K562 (cell line): ENCODE data around the gene ZNF778. TPM values are rescaled to one million over a fixed set of nuclear protein-coding genes. Genes with fewer than 3 reads are reported as not detected.

Source experiments
- BACH1 ChIP-seq: fragments of 200-800 bp; sonication (Bioruptor generic); IDR thresholded peaks from 2 replicates; pipeline ENCODE4 v1.6.1; 2016; ENCODE audit warnings: missing genetic modification characterization, missing compliant biosample characterization
- IFI16 ChIP-seq: fragments of 250-450 bp; sonication (Bioruptor Pico); IDR thresholded peaks from 2 replicates; pipeline ENCODE4 v2.1.2; 2022; ENCODE audit warnings: mild to moderate bottlenecking, inconsistent platforms
- KDM1A ChIP-seq, 2 experiments: fragments of 450-650 bp; IDR thresholded peaks; 2 replicates each; pipeline ENCODE4 v1.6.1; 2016; ENCODE audit warnings: mild to moderate bottlenecking in 2 of 2
- NFATC3 ChIP-seq: fragments of 450-650 bp; IDR thresholded peaks from 2 replicates; pipeline ENCODE4 v1.6.1; 2017; ENCODE audit warnings: mild to moderate bottlenecking
- SNIP1 ChIP-seq: fragments of 450-650 bp; IDR thresholded peaks from 2 replicates; pipeline ENCODE4 v1.7.1; 2017; ENCODE audit warnings: low read depth, mild to moderate bottlenecking
- ZC3H11A ChIP-seq: IDR thresholded peaks from 2 replicates; pipeline ENCODE4 v1.6.1; 2012; ENCODE audit warnings: low read depth, low read length, improper control_type of control experiment
- ZNF146 ChIP-seq: IDR thresholded peaks from one replicate; pipeline ENCODE4 v1.6.1; 2018; ENCODE audit warnings: missing compliant biosample characterization; ENCODE audit not compliant: unreplicated experiment
- polyA plus RNA-seq, 8 experiments: library from polyadenylated mRNA; depleted of rRNA in 4 of 8; stranded (reverse) in 5 of 8; unstranded in 3 of 8; fragments of >200 nt; fragmentation: Nextera tagmentation in 2 of 8; fragmentation: Illumina TruSeq in 1 of 8; extraction: Ambion mirVana in 2 of 8; extraction: Trizol in 1 of 8; gene quantifications; 2 replicates each; pipeline versions ENCODE4 v1.2.1 to v1.2.3, GENCODE V29; 2011 to 2014; ENCODE audit warnings: inconsistent platforms in 1 of 8, missing spikeins in 1 of 8
- total RNA-seq, 7 experiments: library from RNA; depleted of rRNA in 6 of 7; stranded (reverse); fragments of >200 nt in 6 of 7; fragmentation: Illumina TruSeq in 2 of 7; extraction: Trizol in 2 of 7; gene quantifications; 2 replicates each; pipeline versions ENCODE4 v1.2.1 to v1.2.3, GENCODE V29; 2011 to 2021; ENCODE audit warnings: low replicate concordance in 1 of 7
- TF ChIP-seq, protein P1 (sequence below): fragments of 450-650 bp; formaldehyde crosslinking; IDR thresholded peaks from 2 replicates; pipeline ENCODE4 v1.4.0; 2022; ENCODE audit warnings: missing genetic modification characterization
- TF ChIP-seq, protein P2 (sequence below): sonication (generic); formaldehyde crosslinking; IDR thresholded peaks from 2 replicates; pipeline ENCODE4 v1.8.0; 2022; ENCODE audit warnings: mild to moderate bottlenecking, missing genetic modification reagents
- TF ChIP-seq, protein P3 (sequence below), 2 experiments: fragments of 450-650 bp; formaldehyde crosslinking in 1 of 2; IDR thresholded peaks; 2 replicates each; pipeline versions ENCODE4 v1.4.0 to v1.6.1; 2014 to 2020; ENCODE audit warnings: mild to moderate bottlenecking in 2 of 2, borderline replicate concordance in 1 of 2, low read depth in 1 of 2
- TF ChIP-seq, protein P4 (sequence below): fragments of 450-650 bp; formaldehyde crosslinking; IDR thresholded peaks from 2 replicates; pipeline ENCODE4 v1.4.0; 2020; ENCODE audit warnings: mild to moderate bottlenecking

Gene ZNF778
- total and polyA plus RNA-seq, 9 of the 15 experiments (the other 6 are each of a cell fraction or from before 2014, with no cell fraction given) = 0.70 to 60.6 (median 7.5) TPM

DNA sequence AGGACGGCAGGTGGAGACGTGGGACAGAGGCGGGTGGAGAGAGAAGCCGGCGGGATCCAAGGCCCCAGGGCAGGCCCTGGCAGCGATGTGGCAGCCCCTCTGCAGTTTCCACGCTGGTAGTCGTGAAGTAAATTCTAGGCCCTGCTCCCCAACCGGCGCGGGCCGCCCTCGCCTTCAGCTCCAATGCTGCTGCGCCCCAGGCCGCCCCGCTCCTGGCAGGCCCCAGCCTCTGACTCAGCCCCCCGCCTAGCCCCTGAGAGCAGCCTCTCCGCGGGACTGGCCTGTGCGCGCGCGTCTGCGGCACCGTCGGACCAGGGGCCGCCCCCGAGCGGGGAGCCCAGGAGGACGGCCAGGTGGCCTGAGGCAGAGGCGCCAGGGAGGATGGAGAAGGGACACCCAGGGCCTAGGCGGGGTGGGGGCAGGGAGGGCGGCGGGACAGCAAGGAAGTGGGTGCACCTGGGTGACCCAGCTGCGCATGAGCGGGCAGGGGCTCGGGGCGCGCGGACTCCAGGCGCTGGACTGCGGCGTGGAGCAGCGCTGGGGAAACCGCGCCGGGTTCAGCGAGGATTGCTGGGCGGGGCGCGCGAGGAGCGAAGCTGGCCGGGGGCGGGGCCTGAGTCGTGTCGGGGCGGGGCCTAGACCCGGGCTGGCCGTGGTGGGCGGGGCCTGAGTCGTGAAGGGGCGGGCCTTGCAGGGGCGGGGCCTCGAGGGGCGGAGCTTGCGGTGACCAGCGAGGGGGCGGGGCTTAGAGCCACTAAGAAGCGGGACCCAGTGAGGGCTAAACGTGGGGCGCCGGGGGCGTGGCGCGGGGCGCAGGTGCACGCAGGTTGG is 29.6 kb downstream of the ZNF778 start (continued):
- TF ChIP-seq, protein P1, sequence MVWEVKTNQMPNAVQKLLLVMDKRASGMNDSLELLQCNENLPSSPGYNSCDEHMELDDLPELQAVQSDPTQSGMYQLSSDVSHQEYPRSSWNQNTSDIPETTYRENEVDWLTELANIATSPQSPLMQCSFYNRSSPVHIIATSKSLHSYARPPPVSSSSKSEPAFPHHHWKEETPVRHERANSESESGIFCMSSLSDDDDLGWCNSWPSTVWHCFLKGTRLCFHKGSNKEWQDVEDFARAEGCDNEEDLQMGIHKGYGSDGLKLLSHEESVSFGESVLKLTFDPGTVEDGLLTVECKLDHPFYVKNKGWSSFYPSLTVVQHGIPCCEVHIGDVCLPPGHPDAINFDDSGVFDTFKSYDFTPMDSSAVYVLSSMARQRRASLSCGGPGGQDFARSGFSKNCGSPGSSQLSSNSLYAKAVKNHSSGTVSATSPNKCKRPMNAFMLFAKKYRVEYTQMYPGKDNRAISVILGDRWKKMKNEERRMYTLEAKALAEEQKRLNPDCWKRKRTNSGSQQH (CRISPR knock-in tag) = no peak
- TF ChIP-seq, protein P2, sequence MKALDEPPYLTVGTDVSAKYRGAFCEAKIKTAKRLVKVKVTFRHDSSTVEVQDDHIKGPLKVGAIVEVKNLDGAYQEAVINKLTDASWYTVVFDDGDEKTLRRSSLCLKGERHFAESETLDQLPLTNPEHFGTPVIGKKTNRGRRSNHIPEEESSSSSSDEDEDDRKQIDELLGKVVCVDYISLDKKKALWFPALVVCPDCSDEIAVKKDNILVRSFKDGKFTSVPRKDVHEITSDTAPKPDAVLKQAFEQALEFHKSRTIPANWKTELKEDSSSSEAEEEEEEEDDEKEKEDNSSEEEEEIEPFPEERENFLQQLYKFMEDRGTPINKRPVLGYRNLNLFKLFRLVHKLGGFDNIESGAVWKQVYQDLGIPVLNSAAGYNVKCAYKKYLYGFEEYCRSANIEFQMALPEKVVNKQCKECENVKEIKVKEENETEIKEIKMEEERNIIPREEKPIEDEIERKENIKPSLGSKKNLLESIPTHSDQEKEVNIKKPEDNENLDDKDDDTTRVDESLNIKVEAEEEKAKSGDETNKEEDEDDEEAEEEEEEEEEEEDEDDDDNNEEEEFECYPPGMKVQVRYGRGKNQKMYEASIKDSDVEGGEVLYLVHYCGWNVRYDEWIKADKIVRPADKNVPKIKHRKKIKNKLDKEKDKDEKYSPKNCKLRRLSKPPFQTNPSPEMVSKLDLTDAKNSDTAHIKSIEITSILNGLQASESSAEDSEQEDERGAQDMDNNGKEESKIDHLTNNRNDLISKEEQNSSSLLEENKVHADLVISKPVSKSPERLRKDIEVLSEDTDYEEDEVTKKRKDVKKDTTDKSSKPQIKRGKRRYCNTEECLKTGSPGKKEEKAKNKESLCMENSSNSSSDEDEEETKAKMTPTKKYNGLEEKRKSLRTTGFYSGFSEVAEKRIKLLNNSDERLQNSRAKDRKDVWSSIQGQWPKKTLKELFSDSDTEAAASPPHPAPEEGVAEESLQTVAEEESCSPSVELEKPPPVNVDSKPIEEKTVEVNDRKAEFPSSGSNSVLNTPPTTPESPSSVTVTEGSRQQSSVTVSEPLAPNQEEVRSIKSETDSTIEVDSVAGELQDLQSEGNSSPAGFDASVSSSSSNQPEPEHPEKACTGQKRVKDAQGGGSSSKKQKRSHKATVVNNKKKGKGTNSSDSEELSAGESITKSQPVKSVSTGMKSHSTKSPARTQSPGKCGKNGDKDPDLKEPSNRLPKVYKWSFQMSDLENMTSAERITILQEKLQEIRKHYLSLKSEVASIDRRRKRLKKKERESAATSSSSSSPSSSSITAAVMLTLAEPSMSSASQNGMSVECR (CRISPR knock-in tag) = no peak
- TF ChIP-seq BACH1 (tag) (no peak), IFI16 (no peak), NFATC3 (no peak), ZNF146 (CRISPR knock-in tag) (no peak), KDM1A (IDR thresholded peaks at IDR 0.05) (no peak), SNIP1 (no peak), ZC3H11A (no peak)
- TF ChIP-seq, protein P3, sequence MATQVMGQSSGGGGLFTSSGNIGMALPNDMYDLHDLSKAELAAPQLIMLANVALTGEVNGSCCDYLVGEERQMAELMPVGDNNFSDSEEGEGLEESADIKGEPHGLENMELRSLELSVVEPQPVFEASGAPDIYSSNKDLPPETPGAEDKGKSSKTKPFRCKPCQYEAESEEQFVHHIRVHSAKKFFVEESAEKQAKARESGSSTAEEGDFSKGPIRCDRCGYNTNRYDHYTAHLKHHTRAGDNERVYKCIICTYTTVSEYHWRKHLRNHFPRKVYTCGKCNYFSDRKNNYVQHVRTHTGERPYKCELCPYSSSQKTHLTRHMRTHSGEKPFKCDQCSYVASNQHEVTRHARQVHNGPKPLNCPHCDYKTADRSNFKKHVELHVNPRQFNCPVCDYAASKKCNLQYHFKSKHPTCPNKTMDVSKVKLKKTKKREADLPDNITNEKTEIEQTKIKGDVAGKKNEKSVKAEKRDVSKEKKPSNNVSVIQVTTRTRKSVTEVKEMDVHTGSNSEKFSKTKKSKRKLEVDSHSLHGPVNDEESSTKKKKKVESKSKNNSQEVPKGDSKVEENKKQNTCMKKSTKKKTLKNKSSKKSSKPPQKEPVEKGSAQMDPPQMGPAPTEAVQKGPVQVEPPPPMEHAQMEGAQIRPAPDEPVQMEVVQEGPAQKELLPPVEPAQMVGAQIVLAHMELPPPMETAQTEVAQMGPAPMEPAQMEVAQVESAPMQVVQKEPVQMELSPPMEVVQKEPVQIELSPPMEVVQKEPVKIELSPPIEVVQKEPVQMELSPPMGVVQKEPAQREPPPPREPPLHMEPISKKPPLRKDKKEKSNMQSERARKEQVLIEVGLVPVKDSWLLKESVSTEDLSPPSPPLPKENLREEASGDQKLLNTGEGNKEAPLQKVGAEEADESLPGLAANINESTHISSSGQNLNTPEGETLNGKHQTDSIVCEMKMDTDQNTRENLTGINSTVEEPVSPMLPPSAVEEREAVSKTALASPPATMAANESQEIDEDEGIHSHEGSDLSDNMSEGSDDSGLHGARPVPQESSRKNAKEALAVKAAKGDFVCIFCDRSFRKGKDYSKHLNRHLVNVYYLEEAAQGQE (IDR thresholded peaks at IDR 0.05; ENCODE audit: borderline replicate concordance) = no peak
- TF ChIP-seq, protein P3 (CRISPR knock-in tag; IDR thresholded peaks at IDR 0.05; ENCODE audit: low read depth) = no peak
- TF ChIP-seq, protein P4, sequence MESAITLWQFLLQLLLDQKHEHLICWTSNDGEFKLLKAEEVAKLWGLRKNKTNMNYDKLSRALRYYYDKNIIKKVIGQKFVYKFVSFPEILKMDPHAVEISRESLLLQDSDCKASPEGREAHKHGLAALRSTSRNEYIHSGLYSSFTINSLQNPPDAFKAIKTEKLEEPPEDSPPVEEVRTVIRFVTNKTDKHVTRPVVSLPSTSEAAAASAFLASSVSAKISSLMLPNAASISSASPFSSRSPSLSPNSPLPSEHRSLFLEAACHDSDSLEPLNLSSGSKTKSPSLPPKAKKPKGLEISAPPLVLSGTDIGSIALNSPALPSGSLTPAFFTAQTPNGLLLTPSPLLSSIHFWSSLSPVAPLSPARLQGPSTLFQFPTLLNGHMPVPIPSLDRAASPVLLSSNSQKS = no peak
